ENCODE measurements around the gene ERBB4. TPM values are rescaled to one million over a fixed set of nuclear protein-coding genes. Genes with fewer than 3 reads are reported as not detected.

The ERBB4 gene
- not detected for polyA plus RNA-seq (2012; ENCODE audit: insufficient read depth, insufficient read length)

GRCh38 chr2:212538305-212539071 lies at the start of gene ERBB4:
ERBB4 (minus strand) TSS chr2:212538802; CDS start chr2:212538530, 272 bp downstream.
- no peak within 1 kb of the TSS for H3K4me3 ChIP-seq (ENCODE audit: low read length)
- DNase-seq (ENCODE audit: low read depth, low spot score) = no peak

DNA sequence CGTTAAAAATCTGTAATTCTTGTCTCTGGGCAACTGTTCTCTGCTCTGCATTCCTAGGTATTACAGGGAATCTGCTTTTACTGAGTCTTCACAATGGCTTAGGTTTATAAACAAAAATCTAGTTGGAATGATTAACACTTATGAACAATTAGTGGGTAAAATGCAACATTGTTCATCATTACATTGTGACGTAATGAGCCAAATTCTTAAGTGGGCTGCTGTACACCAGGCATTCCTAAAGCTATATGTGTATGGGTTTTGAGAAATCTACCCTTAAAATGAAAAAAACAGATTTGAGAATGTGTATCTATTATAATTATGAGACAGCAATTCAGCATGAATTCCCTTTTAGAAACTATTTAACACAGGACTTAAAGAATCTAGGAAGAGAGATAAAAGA lies 41.5 kb upstream of the ERBB4 start:
- DNase-seq (ENCODE audit: low read depth, low spot score) = no peak
- no peak overlapping the region for H3K4me3 ChIP-seq (ENCODE audit: low read length)

DNA sequence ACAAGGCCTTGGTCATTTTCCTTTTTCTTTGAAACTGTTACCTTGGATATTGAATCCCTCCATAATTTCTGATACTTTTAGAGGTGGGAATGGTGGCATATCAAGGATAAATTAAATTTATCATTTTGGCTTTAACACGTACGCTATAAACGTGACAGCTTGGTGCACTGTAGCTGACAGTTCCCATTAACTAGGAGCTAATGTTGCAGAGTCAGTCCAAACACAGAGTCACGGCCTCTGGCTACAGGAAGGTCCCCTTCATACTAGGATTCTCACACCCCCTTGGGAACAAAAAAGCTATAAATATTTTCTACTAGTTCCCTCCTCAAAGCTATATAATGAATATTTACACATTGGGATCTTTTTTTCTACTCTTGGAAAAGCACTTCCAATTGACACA lies 17.7 kb upstream of the ERBB4 start:
- DNase-seq (ENCODE audit: low read depth, low spot score) = no peak
- no peak overlapping the region for H3K4me3 ChIP-seq (ENCODE audit: low read length)

DNA sequence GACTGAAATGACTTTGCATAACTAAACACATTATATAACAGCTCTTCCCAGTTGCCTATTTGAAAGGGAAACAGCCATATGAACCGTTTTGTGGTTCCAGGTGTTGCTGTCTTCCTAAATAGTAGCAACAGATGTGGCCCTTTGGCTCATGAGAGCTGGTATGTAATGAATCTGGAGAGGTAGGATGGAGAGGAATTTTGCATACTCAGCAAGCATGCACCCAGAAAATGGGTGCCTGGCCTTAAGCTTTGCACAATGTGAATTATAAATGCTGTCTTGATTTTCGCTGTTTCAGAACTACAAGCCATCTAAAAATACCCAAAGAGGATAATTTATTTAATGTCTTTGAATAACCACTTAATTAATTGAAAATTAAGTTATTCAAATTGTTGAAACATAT lies 15.6 kb upstream of the ERBB4 start:
- H3K4me3 ChIP-seq (ENCODE audit: low read length) = no peak overlapping the region
- DNase-seq (ENCODE audit: low read depth, low spot score) = no peak

DNA sequence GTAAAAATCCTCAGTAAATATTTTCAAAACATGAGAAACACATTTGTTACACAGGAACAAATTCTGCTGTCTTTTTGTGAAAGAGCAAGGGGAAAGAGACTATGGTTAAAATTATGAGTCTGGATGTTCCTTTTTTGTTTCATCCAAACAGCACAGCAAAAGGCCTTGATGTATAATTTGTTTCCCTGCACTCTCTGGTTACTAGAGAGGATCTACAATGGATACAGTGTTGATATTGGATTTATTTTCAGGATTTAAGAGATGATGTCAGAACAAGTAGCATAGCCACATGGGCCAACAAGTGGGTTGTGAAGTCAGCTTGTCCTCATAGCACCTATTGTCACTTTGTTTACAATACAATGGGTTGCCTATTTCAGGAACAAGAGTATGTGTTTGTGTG lies 11.3 kb upstream of the ERBB4 start:
- H3K4me3 ChIP-seq (ENCODE audit: low read length) = no peak overlapping the region
- DNase-seq (ENCODE audit: low read depth, low spot score) = no peak

DNA sequence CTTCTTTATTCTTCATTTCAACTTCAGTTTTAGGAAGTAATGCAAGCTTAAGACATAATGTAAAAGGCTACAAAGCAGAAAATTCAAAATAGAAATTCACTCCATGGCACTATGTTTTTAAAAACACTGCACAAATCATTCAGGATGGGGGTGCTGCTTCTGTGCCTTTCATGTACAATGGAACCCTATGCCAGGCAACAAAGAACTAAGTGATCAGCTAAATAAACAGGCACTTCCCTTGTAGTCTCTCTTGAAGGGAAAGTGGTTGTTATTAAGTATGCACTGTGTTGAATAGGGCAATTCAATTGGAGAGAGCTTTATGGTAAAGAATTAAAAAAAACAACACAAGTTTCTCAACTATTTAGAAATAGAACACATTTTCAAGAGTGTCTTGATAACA lies 10.9 kb upstream of the ERBB4 start:
- no peak overlapping the region for H3K4me3 ChIP-seq (ENCODE audit: low read length)
- DNase-seq (ENCODE audit: low read depth, low spot score) = no peak

GRCh38 chr2:212548455-212548819 lies 9.8 kb upstream of the ERBB4 start:
- H3K4me3 ChIP-seq (ENCODE audit: low read length) = no peak overlapping the region
- DNase-seq (ENCODE audit: low read depth, low spot score) = no peak

GRCh38 chr2:212547716-212548454 lies 9.3 kb upstream of the ERBB4 start:
- H3K4me3 ChIP-seq (ENCODE audit: low read length) = no peak overlapping the region

DNA sequence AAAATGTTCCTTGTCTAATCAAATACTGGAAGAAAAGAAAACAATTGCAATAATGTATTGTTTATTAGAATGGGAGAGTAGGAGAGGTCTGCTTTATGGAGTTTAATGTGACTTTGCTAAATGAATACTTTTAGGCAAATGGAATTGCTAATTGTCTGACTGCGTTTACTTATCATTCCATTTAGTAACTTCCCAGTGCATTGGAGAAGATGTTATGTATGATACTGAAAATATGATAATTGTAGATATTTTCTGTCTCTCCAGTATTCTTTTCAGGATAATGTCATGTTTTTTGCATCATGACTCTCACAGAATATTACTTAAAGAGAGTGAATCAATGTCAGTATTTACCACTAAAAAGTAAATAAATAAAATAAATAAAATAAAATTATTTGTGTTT lies 8.1 kb upstream of the ERBB4 start:
- H3K4me3 ChIP-seq (ENCODE audit: low read length) = no peak overlapping the region
- no peak for DNase-seq (ENCODE audit: low read depth, low spot score)

More at GRCh38 chr2:212547716-212548454, 9.3 kb upstream of the ERBB4 start:
- DNase-seq (ENCODE audit: low read depth, low spot score) = no peak

GRCh38 chr2:212540341-212540740 lies 1.7 kb upstream of the ERBB4 start:
- H3K4me3 ChIP-seq (ENCODE audit: low read length) = no peak overlapping the region
- DNase-seq (ENCODE audit: low read depth, low spot score) = no peak

GRCh38 chr2:212539072-212539880 lies 674 bp upstream of the ERBB4 start:
- no peak overlapping the region for H3K4me3 ChIP-seq (ENCODE audit: low read length)
- DNase-seq (ENCODE audit: low read depth, low spot score) = no peak

GRCh38 chr2:212537726-212538304 lies 787 bp downstream of the ERBB4 start:
- DNase-seq (ENCODE audit: low read depth, low spot score) = no peak
- no peak overlapping the region for H3K4me3 ChIP-seq (ENCODE audit: low read length)

- no peak overlapping the region for H3K4me3 ChIP-seq (ENCODE audit: low read length)
- DNase-seq (ENCODE audit: low read depth, low spot score) = no peak
Observed at GRCh38 chr2:212536817-212537725, 1.5 kb downstream of the ERBB4 start.

DNA sequence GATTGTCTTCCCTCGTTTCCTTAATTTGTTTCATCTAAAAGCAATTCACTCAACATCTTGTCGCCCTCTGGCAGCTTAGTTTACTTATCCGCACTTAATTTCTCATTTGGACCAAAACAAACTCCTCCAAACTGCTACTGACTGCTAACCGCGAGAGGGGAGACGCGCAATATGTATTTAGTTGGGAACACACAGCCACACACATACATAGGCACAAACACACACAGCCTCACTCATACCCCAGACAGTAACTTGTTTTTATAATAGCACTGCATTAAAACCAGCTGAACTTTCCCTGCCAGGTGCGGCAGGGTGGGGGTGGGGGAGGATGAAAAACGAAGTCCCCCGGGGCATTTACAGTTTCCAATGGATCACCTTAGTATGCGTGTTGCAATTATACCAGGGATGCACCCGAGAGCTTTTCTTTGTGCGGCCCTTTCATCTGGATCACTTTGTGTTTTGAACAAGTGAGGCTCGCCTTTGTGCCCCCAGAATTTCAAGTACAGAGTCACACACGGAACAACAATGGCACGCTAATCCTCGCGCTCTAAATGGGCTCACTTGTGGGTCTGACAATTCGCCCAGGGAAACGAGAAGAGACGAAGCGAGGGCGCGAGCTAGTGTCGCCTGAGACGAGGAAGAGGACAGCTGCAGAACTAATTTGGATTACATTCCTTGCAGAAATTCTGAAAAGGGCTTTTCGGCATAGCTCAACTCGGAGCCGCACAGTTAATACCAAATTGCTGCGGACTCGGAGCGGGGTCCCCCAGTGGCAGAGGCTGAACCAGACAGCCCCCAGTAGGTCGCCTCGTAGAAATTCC lies 2.4 kb downstream of the ERBB4 start:
- no peak overlapping the region for H3K4me3 ChIP-seq (ENCODE audit: low read length)
- no peak for DNase-seq (ENCODE audit: low read depth, low spot score)

DNA sequence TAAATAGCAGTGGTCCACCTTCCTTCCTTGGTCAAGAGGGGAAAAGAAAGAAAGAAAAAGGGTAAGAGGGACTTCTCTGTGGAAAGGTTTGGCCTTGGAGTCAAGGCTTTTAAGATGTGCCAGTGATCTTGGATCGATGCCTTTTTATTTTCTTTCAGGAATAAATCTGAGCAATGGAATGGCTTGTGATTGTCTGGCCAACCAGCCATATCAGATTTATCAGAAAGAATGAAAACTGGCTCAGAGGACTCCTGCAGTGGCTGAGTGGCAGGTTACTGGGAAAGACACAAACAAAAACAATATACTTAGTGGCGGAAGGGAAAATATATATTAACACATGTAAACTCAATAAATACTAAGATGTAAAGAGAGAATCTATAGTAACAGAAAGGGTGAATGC lies 4.3 kb downstream of the ERBB4 start:
- no peak overlapping the region for H3K4me3 ChIP-seq (ENCODE audit: low read length)
- DNase-seq (ENCODE audit: low read depth, low spot score) = no peak

DNA sequence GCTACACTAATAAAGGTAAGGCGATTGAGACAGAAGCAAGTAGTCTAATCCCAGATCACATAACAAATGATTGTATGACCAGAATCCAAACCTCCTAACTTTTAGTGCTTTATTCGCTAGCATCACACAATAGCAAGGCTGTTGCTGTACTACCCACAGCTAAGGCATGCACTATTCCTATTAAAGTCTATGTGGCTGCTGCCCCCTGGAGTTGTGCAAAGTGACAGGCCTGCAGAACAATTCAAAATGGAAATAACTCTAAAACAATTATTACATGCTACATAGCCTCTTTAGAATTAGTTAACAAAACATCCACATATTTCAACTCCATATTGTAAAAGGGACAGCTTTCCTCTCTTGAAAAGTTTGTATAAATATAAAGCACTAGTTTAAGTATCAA lies 6.0 kb downstream of the ERBB4 start:
- no peak overlapping the region for H3K4me3 ChIP-seq (ENCODE audit: low read length)
- DNase-seq (ENCODE audit: low read depth, low spot score) = no peak

- no peak overlapping the region for H3K4me3 ChIP-seq (ENCODE audit: low read length)
- no peak for DNase-seq (ENCODE audit: low read depth, low spot score)
Observed at GRCh38 chr2:212532087-212532486, 6.5 kb downstream of the ERBB4 start.

DNA sequence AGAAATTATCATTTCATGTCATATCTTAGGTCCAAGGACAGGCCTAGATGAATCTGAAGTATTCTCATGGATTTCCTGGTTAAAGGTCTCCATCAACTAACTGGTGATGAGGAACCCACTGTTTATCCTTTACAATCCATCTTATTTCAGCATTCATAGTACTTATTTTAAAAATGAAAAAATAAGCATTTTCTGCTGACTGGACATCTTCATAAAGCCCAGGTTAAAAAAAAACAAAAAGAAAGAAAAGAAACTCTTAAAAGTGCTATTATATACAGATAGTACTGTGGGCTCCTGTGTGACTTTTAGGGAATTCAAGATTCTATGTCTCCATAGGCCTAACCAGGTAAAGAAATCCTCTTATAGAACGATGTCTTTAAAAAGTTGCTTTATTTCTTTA lies 7.1 kb downstream of the ERBB4 start:
- DNase-seq (ENCODE audit: low read depth, low spot score) = no peak
- no peak overlapping the region for H3K4me3 ChIP-seq (ENCODE audit: low read length)

Data from Jurkat, Clone E6-1 (cell line).